TTC549 (cell line): ENCODE results near the gene CD8B.

Experiments used
- FAIRE-seq: peaks from 2 replicates; lab custom pipeline; 2012; peaks lifted over from hg19 to GRCh38; lab: Jason Lieb, UNC

The CD8B gene

GRCh38 chr2:86768189-86768949, 93.3 kb downstream of the CD8B start:
- FAIRE-seq: no peak
